DOHH2 (cell line): Measurements from ENCODE around the gene LRRC55.

Experiments used
- EZH2phosphoT487 ChIP-seq: fragments of 200-600 bp; sonication (generic); IDR thresholded peaks from 2 replicates; pipeline ENCODE4 v1.6.1; 2017; ENCODE audit warnings: borderline replicate concordance, mild to moderate bottlenecking, antibody characterized with exemption, low read length, moderate library complexity, mixed read lengths
- TF ChIP-seq, protein P1 (sequence below): fragments of 200-600 bp; sonication (generic); IDR thresholded peaks from one replicate; pipeline ENCODE4 v1.5.1; 2014; ENCODE audit warnings: antibody characterized with exemption, mild to moderate bottlenecking, low read depth, low read length; ENCODE audit not compliant: poor library complexity, severe bottlenecking

DNA sequence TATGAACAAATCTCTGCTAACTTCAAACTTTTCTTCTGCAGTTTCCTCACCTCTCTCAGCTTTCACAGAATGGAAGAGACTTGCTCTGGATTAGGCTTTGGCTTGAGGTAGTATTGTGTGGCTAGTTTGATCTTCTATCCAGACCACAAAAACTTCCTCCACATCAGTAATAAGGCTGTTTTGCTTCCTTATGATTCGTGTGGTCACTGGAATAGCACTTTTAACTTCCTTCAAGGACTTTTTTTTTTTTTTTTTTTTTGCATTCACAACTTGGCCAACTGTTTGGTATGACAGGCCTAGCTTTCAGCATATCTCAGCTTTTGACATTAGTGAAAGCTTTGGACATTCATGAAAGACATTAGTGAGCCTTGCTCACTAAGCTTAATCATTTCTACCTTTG lies 47.5 kb upstream of the LRRC55 start:
- TF ChIP-seq, protein P1, sequence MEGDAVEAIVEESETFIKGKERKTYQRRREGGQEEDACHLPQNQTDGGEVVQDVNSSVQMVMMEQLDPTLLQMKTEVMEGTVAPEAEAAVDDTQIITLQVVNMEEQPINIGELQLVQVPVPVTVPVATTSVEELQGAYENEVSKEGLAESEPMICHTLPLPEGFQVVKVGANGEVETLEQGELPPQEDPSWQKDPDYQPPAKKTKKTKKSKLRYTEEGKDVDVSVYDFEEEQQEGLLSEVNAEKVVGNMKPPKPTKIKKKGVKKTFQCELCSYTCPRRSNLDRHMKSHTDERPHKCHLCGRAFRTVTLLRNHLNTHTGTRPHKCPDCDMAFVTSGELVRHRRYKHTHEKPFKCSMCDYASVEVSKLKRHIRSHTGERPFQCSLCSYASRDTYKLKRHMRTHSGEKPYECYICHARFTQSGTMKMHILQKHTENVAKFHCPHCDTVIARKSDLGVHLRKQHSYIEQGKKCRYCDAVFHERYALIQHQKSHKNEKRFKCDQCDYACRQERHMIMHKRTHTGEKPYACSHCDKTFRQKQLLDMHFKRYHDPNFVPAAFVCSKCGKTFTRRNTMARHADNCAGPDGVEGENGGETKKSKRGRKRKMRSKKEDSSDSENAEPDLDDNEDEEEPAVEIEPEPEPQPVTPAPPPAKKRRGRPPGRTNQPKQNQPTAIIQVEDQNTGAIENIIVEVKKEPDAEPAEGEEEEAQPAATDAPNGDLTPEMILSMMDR, result no peak
- no peak for TF ChIP-seq EZH2phosphoT487
